GM19438 (cell line): ENCODE results near the gene SKI.

ENCODE experiments used
- ATAC-seq: cut with Tn5 transposase; IDR thresholded peaks from one replicate; pipeline ENCODE4 v1.9.1; 2021; ENCODE audit warnings: low read depth; ENCODE audit not compliant: unreplicated experiment

Gene SKI

GRCh38 chr1:2193514-2194281 is 34.4 kb upstream of the SKI start:
- ATAC-seq, result no peak

- peak; percentile 39 for ATAC-seq
These were observed 33.7 kb upstream of the SKI start, which contains the start of gene FAAP20 for GRCh38 chr1:2194319-2194897. TSS of gene FAAP20 (minus strand) at chr1:2194772. CDS start at chr1:2194749, 23 bp downstream.

- ATAC-seq, result peak; percentile 66
These were observed 33.0 kb upstream of the SKI start for GRCh38 chr1:2194898-2195673.

GRCh38 chr1:2195785-2196184 is 32.3 kb upstream of the SKI start:
- ATAC-seq, result no peak

- no peak for ATAC-seq
These were observed 31.0 kb upstream of the SKI start for GRCh38 chr1:2196901-2197638.

- ATAC-seq, result no peak
These were observed 30.4 kb upstream of the SKI start for GRCh38 chr1:2197707-2198165.

- no peak for ATAC-seq
These were observed 29.5 kb upstream of the SKI start for GRCh38 chr1:2198571-2198970.

GRCh38 chr1:2199042-2199810 is 28.9 kb upstream of the SKI start:
- peak; percentile 40 for ATAC-seq

- no peak for ATAC-seq
These were observed 27.7 kb upstream of the SKI start for GRCh38 chr1:2200308-2200943.

GRCh38 chr1:2201062-2201461 is 27.1 kb upstream of the SKI start:
- no peak for ATAC-seq

GRCh38 chr1:2202008-2202575 is 26.0 kb upstream of the SKI start:
- no peak for ATAC-seq

GRCh38 chr1:2202843-2203601 is 25.1 kb upstream of the SKI start:
- ATAC-seq, result no peak

- ATAC-seq, result no peak
These were observed 24.3 kb upstream of the SKI start for GRCh38 chr1:2203671-2204414.

GRCh38 chr1:2204415-2205190 is 23.5 kb upstream of the SKI start:
- no peak for ATAC-seq

- ATAC-seq, result peak; percentile 54
These were observed 22.7 kb upstream of the SKI start for GRCh38 chr1:2205191-2205952.

- ATAC-seq, result no peak
These were observed 21.2 kb upstream of the SKI start for GRCh38 chr1:2206813-2207487.
